GM18508 (cell line): ENCODE data around the gene EPSTI1.
A peak's percentile ranks its signal among the peaks of the same experiment; 100 is the strongest.
"Not testable (repeated sequence)": the region's sequence is repeated elsewhere in the genome, so short reads cannot be mapped to it uniquely, and the experiment has no call there.

Experiments used
- ATAC-seq: cut with Tn5 transposase; IDR thresholded peaks from one replicate; pipeline ENCODE4 v1.9.1; 2021; ENCODE audit warnings: moderate number of reproducible peaks; ENCODE audit not compliant: insufficient read depth, unreplicated experiment

Gene EPSTI1, protein sequence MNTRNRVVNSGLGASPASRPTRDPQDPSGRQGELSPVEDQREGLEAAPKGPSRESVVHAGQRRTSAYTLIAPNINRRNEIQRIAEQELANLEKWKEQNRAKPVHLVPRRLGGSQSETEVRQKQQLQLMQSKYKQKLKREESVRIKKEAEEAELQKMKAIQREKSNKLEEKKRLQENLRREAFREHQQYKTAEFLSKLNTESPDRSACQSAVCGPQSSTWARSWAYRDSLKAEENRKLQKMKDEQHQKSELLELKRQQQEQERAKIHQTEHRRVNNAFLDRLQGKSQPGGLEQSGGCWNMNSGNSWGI

DNA sequence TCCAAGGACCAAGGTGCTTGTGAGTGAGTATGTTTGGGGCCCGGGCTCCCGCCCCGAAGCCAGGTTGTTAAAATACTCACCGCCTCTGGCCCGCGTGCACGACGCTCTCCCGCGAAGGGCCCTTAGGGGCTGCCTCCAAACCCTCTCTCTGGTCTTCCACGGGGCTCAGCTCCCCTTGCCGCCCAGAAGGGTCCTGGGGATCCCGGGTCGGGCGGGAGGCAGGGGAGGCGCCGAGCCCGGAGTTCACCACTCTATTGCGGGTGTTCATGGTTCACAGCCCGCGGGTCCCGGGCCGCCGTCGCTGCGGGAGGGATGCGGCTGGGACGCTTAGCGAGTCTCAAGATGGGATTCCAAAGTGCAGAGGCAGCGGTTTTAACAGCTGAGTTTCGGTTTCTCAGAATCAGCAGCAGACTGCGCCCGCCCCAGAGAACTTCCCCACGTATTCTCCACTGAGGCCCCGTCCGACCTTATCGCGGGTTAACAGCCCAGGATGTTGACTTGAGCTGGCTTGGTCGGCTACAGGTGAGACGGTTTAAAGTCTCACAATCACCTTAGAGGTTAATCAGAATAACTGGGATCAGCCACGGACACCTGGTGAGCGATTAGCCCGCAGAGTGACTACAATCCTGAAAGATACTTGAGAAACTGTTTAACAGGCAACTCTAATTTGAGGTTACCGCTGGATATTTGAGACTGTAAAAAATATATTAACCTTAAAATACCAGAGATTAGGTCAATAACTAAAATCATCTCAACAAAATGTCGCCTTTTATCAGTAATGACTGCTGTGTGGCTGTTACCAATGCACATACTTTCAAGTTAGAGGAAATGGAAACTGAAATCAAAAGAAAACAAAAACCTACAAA, at the start of gene EPSTI1:
Gene EPSTI1, minus strand, starts transcription at position 344 of the 866 bp plus-strand sequence. Its CDS starts 76 bp downstream, at position 268.
- ATAC-seq, result peak; percentile 60

DNA sequence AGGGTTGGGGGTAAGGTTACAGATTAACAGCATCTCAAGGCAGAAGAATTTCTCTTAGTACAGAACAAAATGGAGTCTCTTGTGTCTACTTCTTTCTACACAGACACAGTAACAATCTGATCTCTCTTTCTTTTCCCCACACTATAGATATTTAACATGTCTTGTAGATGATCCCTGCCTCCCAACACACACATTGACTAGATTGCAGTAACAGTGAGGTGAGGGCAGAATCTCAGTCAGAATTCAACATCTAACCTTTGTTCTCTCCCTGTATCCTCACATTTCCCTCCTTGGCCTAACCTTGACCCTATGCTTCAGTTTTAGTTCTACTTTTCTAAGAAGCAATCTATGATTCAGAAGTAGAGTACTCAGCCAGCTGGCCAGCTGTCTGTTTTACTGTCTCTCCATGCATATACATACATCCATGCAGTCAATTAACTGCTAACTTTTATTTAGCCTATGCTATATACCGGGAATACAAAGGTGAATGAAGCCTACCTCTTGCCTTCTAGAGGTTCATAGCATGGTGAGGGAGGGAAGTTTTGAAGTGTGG, 49.4 kb upstream of the EPSTI1 start:
- peak; percentile 50 for ATAC-seq

DNA sequence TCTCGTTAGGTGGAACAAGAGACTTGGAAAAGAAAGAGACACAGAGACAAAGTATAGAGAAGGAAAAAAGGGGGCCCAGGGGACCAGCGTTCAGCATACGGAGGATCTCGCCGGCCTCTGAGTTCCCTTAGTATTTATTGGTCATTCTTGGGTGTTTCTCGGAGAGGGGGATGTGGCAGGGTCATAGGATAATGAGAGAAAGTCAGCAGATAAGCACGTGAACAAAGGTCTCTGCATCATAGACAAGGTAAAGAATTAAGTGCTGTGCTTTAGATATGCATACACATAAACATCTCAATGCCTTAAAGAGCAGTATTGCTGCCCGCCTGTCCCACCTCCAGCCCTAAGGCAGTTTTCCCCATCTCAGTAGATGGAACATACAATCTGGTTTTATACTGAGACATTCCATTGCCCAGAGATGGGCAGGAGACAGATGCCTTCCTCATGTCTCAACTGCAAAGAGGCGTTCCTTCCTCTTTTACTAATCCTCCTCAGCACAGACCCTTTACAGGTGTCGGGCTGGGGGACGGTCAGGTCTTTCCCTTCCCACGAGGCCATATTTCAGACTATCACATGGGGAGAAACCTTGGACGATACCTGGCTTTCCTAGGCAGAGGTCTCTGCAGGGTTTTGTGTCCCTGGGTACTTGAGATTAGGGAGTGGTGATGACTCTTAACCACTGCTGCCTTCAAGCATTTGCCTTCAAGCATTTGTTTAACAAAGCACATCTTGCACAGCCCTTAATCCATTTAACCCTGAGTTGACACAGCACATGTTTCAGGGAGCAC, 48.7 kb upstream of the EPSTI1 start:
- ATAC-seq, result not testable (repeated sequence)

DNA sequence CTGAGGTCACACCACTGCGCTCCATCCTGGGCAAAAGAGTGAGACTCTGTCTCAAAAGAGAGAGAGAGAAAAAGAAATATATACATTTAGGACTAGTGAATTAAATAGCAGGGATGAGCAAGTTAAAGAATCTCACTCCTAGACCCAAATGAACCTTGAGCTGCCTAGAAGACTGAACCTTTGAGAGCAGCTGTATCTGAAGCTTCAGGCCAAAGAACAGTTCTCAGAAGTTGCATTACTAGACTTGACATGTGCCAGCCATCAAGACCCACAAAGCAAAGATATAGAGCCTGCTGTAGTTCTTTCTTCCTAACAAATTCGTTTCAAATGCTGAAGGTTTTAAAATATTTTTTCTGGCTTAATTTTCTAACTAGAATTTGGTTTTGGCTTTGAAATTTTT, 47.9 kb upstream of the EPSTI1 start:
- no peak for ATAC-seq

DNA sequence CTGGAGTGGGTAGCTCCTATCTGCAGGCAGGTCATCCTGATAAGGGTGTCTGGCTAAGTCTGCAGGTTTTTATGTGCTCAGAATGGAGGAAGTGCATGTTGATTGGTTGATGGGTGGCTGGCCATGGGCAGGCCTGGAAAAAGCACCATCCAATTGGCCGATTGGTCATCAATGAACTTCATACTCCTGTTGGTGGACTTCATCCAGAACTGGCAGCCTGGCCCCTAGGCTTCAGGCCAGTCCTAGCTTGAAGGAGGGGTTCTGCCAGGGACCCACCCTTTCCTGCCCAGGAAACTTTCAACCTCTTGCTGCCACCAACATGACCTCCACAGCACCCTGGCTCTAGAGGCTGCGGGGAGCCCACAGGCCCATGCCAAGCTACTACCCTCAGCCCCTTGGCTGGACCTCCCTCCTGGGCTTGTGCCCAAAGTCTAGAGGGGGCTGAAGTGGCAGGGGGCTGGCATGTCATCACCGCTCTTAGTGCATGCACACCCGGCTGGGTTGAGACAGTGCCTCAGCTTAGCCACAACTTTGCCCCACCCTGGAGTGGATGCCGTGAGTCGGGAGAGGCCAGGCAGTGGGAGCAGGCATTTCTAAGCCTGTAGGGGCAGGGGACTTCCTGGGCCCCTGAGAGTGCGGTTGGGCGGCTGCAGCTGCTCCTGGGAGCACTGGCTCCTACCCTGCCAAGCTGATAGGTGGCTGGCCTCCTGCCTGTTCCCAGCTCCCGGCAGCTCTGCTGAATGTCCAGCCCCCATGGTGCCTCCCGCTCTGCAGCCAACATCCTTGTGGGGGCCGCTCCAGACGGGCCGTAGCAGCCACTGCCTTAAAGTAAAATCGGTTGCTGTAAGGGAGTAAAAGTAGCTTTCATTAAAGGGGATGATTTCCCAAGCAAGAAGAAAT, 44.6 kb upstream of the EPSTI1 start:
- no peak for ATAC-seq

DNA sequence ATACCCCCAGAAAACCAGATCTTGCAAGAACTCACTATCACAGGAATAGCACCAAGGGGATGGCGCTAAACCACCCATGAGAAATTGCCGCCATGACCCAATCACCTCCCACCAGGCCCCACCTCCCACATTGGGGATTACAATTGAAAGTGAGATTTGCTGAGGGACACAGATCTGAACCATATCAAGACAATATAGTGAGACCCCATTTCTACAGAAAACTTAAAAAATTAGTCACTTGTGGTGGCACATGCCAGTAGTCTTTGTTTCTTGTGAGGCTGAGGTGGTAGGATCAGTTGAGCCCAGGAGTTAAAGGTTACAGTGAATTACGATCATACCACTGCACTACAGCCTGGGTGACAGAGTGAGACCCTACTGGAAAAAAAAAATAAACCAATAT, 41.0 kb upstream of the EPSTI1 start:
- no peak for ATAC-seq

DNA sequence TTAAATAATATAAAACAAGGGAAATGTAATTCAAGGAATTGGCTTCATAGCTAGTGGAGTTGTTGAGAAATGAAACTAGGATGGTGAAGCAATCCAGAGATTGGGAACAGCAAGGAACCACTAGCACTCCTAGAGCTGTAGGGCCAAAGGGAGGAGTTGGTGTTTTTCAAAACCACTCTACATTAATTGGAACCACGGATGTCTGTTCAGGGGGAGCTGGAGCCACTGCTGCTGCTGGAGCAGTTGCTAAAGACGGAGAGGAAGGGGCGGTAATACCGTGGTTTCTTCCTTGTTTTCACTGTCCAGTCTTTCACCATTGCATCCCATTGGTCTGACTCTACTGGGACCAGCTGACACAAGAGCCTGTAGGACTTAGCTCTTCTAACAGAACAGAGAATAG, 39.8 kb upstream of the EPSTI1 start:
- no peak for ATAC-seq

DNA sequence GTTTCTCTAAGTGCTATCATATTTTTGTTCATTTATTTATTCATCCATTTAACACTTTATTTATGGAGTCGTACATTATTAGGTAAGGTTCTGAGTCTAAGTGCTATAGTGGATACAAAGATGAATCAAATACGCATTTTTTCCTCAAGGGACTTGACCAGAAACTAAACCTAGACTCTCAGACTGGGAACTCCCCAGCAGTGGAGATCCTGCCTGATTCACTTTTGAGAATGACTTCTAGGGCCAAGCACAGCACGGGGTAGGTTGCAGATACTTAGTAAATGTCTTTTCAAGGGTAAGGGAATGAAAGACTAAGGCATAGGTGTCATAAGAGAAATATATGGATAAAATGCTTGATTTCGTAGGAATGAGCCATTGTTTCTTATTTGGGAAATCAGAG, 38.5 kb upstream of the EPSTI1 start:
- ATAC-seq, result no peak

DNA sequence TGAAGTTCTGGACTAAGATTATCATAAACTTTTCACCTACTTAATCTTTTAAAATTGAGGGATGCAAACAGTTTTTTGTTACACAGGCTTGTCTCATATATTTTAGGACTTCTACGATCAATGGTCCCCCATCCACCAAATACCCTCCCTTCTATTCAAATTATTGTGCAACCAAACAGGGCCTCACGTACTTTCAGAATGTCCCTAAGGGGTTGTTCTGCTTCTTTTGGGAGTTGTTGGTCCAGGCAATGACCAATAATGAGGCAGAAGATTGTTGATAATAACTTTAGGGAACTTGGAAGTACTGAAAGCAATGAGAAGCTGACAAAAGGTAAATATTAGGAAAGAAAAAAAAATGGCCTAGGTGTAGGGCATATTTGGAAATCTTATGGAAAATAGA, 34.2 kb upstream of the EPSTI1 start:
- no peak for ATAC-seq

DNA sequence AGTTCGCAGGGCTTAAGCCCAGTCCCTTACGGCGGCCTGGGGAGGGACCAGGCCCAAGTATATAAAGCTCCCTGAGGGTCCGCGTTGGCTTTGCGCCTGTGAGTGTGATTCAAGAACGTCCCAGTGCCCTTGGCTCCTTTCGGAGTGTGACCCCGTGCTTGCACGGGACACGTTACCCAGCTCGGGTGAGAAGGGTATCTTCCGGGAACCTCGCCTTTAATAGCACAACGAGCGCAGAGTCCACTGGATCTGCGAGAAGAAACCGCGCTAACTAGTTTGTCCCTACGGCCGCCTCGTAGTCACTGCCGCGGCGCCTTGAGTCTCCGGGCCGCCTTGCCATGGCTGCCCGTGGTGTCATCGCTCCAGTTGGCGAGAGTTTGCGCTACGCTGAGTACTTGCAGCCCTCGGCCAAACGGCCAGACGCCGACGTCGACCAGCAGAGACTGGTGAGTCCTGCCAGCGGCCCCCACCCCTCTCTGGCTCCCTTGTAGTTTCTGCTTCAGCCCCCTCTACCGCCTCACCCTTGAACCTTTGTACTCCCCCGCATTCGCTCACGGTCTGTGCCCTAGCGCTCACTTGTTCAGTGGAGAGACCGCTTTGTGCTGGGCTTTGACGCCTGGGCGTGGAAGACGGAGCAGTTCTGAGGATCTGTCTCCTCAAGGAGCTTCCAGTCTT, 31.4 kb upstream of the EPSTI1 start, which contains the start of gene DNAJC15:
Gene DNAJC15, plus strand, starts transcription at position 298 of the 675 bp plus-strand sequence. Its CDS starts 41 bp downstream, at position 339.
- ATAC-seq, result peak; percentile 56

DNA sequence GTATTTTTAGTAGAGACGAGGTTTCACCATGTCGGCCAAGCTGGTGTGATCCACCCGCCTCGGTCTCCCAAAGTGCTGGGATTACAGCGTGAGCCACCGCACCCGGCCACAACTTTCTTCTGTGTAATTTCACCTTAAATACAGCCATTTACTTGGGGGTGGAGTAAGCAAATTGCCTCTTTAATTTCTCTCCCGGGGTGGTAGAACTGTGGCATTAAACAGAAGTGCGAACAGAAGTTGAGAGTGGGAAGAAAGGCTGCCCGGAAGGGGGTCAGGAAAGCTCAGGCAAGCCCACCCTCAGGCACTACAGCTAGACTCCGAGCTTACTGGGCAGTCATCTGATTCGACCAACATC, 30.9 kb upstream of the EPSTI1 start:
- no peak for ATAC-seq

DNA sequence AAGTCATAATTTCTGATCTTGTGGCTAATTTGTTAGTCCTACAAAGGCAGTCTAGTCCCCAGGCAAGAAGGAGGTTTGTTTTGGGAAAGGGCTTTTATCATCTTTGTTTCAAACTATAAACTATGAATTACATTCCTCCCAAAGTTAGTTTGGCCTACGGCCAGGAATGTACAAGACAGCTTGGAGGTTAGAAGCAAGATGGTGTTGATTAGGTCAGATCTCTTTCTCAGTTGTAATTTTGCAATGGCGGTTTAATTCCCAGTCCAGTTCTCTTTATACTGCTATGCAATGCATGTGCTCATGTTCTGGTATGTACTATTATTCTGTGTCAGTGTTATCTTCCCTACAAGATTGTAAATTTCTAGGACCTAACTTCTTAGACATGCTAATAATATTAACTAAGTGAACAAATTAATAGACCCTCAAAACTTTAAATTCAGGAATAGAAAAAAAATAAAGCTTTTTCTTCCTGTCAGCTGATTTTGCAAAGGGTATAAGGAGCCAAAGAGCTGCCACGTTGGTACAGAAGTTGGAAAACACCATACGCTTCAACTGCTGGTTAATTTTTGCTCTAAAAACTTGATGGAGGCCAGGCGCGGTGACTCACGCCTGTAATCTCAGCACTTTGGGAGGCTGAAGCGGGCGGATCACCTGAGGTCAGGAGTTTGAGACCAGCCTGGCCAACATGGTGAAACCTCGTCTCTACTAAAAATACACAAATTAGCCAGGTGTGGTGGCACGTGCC, 30.1 kb upstream of the EPSTI1 start:
- ATAC-seq, result no peak

DNA sequence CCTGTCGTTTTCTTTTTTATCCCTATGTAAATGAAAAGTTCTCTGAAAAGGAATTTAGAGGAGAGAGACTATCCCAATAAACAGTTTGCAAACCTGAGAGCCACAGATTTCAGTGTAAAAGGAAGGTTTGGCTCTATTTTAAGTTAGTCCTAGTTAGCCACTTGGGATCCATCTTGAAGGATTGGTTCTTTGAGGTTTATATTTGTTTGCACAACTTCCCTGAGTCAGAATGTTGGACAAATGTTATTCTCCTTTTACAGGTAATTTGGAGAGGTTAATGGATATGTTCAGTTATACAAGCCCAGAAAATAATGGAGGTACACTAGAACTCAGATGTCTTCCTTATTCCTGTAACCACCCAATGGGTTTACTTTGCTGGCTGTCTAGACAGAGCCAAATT, 28.8 kb upstream of the EPSTI1 start:
- ATAC-seq, result no peak

DNA sequence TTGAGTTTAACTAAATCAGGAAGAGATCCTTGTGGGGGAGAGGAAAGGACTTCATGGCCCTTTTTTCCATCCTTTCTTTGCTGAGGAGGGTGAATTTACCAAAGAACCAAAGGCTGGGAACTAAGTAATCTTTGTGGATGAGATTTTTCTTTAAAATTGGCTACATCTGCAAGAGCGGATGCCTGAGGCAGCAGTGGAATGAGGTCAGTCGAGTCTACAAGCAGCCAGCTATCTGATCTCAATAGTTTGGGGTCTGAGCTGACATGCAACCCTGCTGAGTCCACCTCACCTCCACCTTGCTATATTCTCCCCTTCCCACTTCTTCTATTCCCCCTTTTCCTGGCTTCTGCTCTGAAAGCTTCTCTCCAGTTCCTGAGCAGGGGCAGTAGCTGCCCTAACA, 27.8 kb upstream of the EPSTI1 start:
- ATAC-seq, result no peak

DNA sequence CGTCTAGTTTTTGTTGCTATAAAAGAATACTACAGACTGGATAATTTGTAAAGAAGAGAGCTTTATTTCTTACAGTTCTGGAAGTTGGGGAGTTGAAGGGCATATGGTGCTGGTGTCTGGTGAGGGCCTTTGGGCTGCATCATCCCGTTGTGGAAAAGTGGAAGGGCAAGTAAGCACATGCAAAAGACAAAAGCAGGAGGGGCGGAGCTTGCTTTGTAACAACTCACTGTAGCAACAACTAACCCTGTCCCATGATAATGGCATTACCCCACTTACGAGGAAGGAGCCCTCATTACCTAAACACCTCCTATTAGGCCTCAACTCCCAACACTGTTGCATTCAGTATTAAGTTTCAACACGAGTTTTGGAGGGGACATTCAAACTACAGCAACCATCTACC, 24.2 kb upstream of the EPSTI1 start:
- ATAC-seq, result no peak

DNA sequence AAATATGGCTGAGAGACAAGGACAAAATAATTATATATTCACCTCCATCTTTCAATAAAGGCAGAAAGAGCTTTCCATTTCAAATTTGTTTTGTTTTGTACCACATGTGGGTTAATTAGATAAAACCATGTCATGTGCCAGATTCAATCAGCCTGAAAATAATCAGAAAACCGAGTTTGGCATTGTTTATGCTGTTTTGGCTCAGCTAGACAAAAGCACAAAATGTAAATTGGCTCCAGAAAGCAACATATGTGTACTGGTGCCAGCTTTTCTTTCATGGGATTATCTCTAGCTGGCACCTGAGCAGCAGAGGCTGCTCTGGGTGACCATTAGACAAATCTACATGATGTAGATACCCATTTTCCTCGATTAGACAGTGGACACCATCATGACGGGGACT, 22.1 kb upstream of the EPSTI1 start:
- ATAC-seq, result no peak

DNA sequence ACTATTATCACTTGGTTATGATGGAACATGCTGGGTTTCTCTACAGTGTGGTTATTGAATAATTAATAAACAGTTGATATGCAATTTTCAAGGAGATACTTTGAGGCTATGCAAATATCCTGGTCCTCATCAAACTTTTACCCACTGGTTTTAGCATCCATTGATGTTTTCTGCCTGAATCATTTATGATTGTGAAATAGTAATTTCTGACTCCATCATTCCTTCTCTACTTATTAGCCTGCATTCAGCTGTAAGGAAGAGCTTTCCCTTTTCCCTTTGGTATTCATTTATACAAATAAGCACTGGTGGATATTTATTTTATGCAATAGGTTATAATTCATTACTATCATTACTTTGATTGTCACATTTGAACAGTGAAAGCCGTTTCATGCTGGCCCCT, 17.5 kb upstream of the EPSTI1 start:
- no peak for ATAC-seq

DNA sequence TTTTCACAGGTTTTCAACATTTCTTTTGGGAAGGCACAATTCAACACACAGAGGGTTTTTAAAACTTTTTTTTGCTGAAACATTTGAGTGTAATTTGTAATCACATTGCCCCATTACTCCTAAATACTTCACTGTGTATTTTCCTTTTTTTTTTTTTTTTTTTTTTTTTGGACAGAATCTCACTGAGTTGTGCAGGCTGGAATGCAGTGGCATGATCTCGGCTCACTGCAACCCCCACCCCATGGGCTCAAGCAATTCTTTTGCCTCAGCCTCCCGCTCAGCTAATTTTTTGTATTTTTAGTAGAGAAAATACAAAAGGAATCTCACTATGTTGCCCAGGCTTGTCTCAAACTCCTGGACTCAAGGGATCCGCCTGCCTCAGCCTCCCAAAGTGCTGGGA, 16.6 kb upstream of the EPSTI1 start:
- ATAC-seq, result no peak
